GM23248 (cell line): ENCODE measurements around the gene KDM3B. TPM values are rescaled to one million over a fixed set of nuclear protein-coding genes. Genes with fewer than 3 reads are reported as not detected.

Experiments used
- DNase-seq: peaks from one replicate; pipeline ENCODE4 v3.0.0-alpha.2; 2015
- H2AFZ ChIP-seq: fragments of 200-600 bp; sonication (generic); 2 replicates; pipeline ENCODE4 v1.6.1; 2016; ENCODE audit warnings: antibody characterized with exemption
- H3F3A ChIP-seq: fragments of 200-600 bp; sonication (generic); 2 replicates; pipeline ENCODE4 v1.6.1; 2016; ENCODE audit warnings: mild to moderate bottlenecking, antibody characterized with exemption, mixed run types; ENCODE audit not compliant: insufficient read depth
- H3K27ac ChIP-seq: fragments of 200-600 bp; sonication (generic); 2 replicates; pipeline ENCODE4 v1.5.1; 2016; ENCODE audit warnings: mild to moderate bottlenecking
- H3K27me3 ChIP-seq: fragments of 200-600 bp; sonication (generic); replicated peaks from 2 replicates; pipeline ENCODE4 v1.6.1; 2016; ENCODE audit warnings: mild to moderate bottlenecking; ENCODE audit not compliant: insufficient read depth
- H3K36me3 ChIP-seq: fragments of 200-600 bp; sonication (generic); 2 replicates; pipeline ENCODE4 v1.6.1; 2016; ENCODE audit warnings: low read depth, mild to moderate bottlenecking
- H3K4me1 ChIP-seq: fragments of 200-600 bp; sonication (generic); 2 replicates; pipeline ENCODE4 v1.6.1; 2016; ENCODE audit warnings: mild to moderate bottlenecking; ENCODE audit not compliant: insufficient read depth
- H3K4me2 ChIP-seq: fragments of 200-600 bp; sonication (generic); one replicate; pipeline ENCODE4 v1.6.1; 2016; ENCODE audit warnings: mild to moderate bottlenecking; ENCODE audit not compliant: unreplicated experiment
- H3K4me3 ChIP-seq: fragments of 200-600 bp; sonication (generic); 2 replicates; pipeline ENCODE4 v1.5.1; 2016; ENCODE audit warnings: mild to moderate bottlenecking
- H3K79me2 ChIP-seq: fragments of 200-600 bp; sonication (generic); 2 replicates; pipeline ENCODE4 v1.6.1; 2016; ENCODE audit warnings: mild to moderate bottlenecking; ENCODE audit not compliant: insufficient read depth
- H3K9ac ChIP-seq: fragments of 200-600 bp; sonication (generic); 2 replicates; pipeline ENCODE4 v1.6.1; 2016; ENCODE audit warnings: mild to moderate bottlenecking
- H3K9me2 ChIP-seq: fragments of 200-600 bp; sonication (generic); 2 replicates; pipeline ENCODE4 v1.6.1; 2016; ENCODE audit warnings: mixed run types, mild to moderate bottlenecking, moderate library complexity; ENCODE audit not compliant: insufficient read depth
- H3K9me3 ChIP-seq: fragments of 200-600 bp; sonication (generic); one replicate; pipeline ENCODE4 v1.6.1; 2017; ENCODE audit warnings: low read depth
- H4K20me1 ChIP-seq: fragments of 200-600 bp; sonication (generic); 2 replicates; pipeline ENCODE4 v1.6.0; 2016; ENCODE audit not compliant: insufficient read depth
- EZH2 ChIP-seq: fragments of 200-600 bp; sonication (generic); IDR thresholded peaks from 2 replicates; pipeline ENCODE4 v1.6.1; 2018; ENCODE audit warnings: antibody characterized with exemption, mild to moderate bottlenecking; ENCODE audit not compliant: insufficient read depth, poor library complexity, severe bottlenecking
- EZH2phosphoT487 ChIP-seq: fragments of 200-600 bp; sonication (generic); IDR thresholded peaks from 2 replicates; pipeline ENCODE4 v1.6.1; 2018; ENCODE audit warnings: antibody characterized with exemption, moderate library complexity, mild to moderate bottlenecking, low read depth; ENCODE audit not compliant: insufficient read depth
- WGBS, 2 experiments: methylation state at CpG; one replicate each; pipeline ENCODE4 v1.1.6; 2015 to 2017; ENCODE audit warnings: low lambda C conversion rate in 2 of 2, low coverage in 1 of 2; ENCODE audit errors: missing lambda C conversion rate in 2 of 2; 5-methylcytosine and 5-hydroxymethylcytosine counted together
- in situ Hi-C: fragments of 300-500 bp; cut with MboI; formaldehyde crosslinking; loops from 2 replicates; pipeline ENCODE4 v1.15.0; 2020
- polyA plus RNA-seq: library from polyadenylated mRNA; unstranded; fragments of >200 nt; fragmentation: Nextera tagmentation; extraction: Ambion mirVana; gene quantifications from 2 replicates; pipeline ENCODE4 v1.2.1, GENCODE V29; 2016
- total RNA-seq: library from RNA; depleted of rRNA; stranded (reverse); fragments of >200 nt; shearing (Covaris generic); gene quantifications from 2 replicates; pipeline ENCODE4 v1.2.3, GENCODE V29; 2014; rRNA removed

The KDM3B gene, protein sequence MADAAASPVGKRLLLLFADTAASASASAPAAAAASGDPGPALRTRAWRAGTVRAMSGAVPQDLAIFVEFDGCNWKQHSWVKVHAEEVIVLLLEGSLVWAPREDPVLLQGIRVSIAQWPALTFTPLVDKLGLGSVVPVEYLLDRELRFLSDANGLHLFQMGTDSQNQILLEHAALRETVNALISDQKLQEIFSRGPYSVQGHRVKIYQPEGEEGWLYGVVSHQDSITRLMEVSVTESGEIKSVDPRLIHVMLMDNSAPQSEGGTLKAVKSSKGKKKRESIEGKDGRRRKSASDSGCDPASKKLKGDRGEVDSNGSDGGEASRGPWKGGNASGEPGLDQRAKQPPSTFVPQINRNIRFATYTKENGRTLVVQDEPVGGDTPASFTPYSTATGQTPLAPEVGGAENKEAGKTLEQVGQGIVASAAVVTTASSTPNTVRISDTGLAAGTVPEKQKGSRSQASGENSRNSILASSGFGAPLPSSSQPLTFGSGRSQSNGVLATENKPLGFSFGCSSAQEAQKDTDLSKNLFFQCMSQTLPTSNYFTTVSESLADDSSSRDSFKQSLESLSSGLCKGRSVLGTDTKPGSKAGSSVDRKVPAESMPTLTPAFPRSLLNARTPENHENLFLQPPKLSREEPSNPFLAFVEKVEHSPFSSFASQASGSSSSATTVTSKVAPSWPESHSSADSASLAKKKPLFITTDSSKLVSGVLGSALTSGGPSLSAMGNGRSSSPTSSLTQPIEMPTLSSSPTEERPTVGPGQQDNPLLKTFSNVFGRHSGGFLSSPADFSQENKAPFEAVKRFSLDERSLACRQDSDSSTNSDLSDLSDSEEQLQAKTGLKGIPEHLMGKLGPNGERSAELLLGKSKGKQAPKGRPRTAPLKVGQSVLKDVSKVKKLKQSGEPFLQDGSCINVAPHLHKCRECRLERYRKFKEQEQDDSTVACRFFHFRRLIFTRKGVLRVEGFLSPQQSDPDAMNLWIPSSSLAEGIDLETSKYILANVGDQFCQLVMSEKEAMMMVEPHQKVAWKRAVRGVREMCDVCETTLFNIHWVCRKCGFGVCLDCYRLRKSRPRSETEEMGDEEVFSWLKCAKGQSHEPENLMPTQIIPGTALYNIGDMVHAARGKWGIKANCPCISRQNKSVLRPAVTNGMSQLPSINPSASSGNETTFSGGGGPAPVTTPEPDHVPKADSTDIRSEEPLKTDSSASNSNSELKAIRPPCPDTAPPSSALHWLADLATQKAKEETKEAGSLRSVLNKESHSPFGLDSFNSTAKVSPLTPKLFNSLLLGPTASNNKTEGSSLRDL (N-terminal part only)
- total RNA-seq (26.8 and 28.3 TPM in 2 replicates), polyA plus RNA-seq (9.8 and 12.6 TPM in 2 replicates)

DNA sequence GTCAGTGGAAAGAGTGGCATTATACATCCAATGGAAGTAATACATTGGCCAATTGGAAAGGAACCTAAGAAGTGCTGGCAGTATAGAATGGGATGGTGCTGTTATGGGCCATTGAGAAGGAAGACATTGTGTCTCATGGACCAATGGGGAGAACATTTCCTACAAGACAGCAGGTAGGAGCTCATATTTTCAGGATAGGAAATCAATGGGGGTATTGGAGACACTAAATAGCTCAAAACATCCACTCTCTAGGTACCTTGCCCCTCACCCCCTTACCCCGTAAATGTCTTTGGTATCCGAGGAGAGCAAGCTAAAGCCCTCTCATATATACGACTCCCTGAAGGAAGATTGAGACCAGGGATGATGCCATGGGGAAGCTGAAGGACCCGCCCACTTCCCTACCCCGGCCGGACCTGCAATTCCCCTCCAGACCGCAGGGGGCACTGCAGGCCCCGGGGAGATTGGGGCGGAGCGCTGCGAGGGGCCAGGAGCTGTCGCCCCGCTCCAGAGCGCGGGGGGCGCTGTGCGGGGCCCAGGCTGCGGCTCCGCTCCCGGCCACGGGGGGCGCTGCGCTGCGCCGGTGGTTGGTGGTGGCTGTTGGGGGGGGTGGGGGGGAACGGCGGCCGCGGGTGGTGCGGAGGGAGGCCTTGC is at the start of gene KDM3B:
Gene KDM3B, plus strand, starts transcription at position 615 of the 651 bp plus-strand sequence. CDS start 111 bp downstream, outside the sequence.
- peaks cover 42% of the 10 kb centered on the region for H3K79me2 ChIP-seq
- peak within 1 kb of the TSS; percentile 96 for H3K4me2 ChIP-seq
- DNase-seq = peak; percentile 89
- H3K9ac ChIP-seq = peak within 1 kb of the TSS; percentile 96
- peaks cover 45% of the 10 kb centered on the region for H3K4me1 ChIP-seq
- H3K4me3 ChIP-seq = peak within 1 kb of the TSS; percentile 90
- TF ChIP-seq EZH2phosphoT487 = no peak
- no peak for TF ChIP-seq EZH2
- WGBS, 2 experiments = 11% methylated on average over 11 to 23 of the region's 30 CpGs
- peak within 1 kb of the TSS; percentile 78 for H2AFZ ChIP-seq
- no peaks in the 10 kb centered on the region; the same call in 1 of the 2 replicates for H3K36me3 ChIP-seq
- in situ Hi-C loops = no loop called here
- H3K9me2 ChIP-seq = no peaks in the 10 kb centered on the region
- H3F3A ChIP-seq = peaks cover 80% of the 10 kb centered on the region
- H3K27me3 ChIP-seq = no peaks in the 10 kb centered on the region
- H3K9me3 ChIP-seq = no peaks in the 10 kb centered on the region
- peak within 1 kb of the TSS; percentile 77 for H3K27ac ChIP-seq
- H4K20me1 ChIP-seq = no peaks in the 10 kb centered on the region

DNA sequence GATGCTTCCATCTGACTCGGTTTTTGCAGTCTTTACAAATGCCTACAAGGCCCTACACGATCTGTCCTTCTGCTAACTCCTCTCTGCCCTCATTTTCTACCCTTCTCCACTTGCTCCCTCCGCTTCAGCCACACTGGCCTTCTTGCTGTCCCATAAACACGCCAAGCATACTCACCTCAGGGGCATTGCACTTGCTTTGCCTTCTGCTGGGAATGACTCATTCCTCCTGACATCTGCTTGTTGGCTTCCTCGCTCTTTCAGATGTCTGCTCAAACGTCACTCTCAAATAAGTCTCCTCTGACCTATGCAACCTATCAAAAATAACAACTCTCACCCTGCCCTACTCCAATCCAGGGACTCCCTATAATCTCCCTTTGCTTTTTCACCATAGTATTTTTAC is 49.1 kb upstream of the KDM3B start:
- no peaks in the 10 kb centered on the region for H4K20me1 ChIP-seq
- no peaks in the 10 kb centered on the region for H3K4me1 ChIP-seq
- TF ChIP-seq EZH2 (no peak), EZH2phosphoT487 (no peak)
- H3K27me3 ChIP-seq = no peaks in the 10 kb centered on the region
- no peaks in the 10 kb centered on the region for H3K36me3 ChIP-seq
- H3K79me2 ChIP-seq = no peaks in the 10 kb centered on the region
- 71 to 74% methylated on average over 6 of the region's 6 CpGs for whole genome bisulfite sequencing, 2 experiments
- no peak overlapping the region for H3K9ac ChIP-seq
- in situ Hi-C loops = no loop called here
- no peaks in the 10 kb centered on the region for H3K9me2 ChIP-seq
- peak; percentile 26 for DNase-seq
- H3K4me3 ChIP-seq = no peak overlapping the region
- no peak overlapping the region for H3K4me2 ChIP-seq
- no peak overlapping the region for H2AFZ ChIP-seq
- H3K9me3 ChIP-seq = no peaks in the 10 kb centered on the region
- H3F3A ChIP-seq = no peaks in the 10 kb centered on the region
- no peak overlapping the region for H3K27ac ChIP-seq

DNA sequence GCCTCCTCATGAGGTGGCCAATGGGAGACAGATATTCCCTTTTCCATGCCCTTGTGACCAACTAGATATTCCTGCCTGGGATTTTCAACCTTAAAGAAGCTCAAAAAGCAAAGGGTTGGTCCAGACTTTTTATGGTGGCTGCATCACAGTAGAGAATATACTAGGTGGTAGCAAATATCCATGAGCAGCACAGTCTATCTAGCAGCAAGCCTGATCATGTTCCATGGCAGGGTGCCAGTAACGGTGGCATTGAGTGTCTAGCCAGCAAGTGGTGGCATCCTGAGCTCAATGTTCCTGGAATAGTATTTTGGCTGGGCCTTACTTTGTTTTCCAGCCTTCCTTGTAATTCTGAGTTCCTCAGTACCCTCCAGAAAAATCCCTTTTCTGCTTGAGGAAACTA is 46.7 kb upstream of the KDM3B start:
- WGBS, 2 experiments = 88 to 95% methylated on average over 1 of the region's 1 CpG
- Histone ChIP-seq H3K79me2 (no peaks in the 10 kb centered on the region), H3K4me2 (no peak overlapping the region), H3K4me1 (no peaks in the 10 kb centered on the region), H3K4me3 (no peak overlapping the region), H3K9ac (no peak overlapping the region), H3K27ac (no peak overlapping the region), H4K20me1 (no peaks in the 10 kb centered on the region), H3F3A (no peaks in the 10 kb centered on the region), H3K9me2 (no peaks in the 10 kb centered on the region), H3K27me3 (no peaks in the 10 kb centered on the region), H3K36me3 (no peaks in the 10 kb centered on the region), H2AFZ (no peak overlapping the region), H3K9me3 (no peaks in the 10 kb centered on the region)
- no peak for DNase-seq
- in situ Hi-C loops = no loop called here
- TF ChIP-seq EZH2phosphoT487 (no peak), EZH2 (no peak)
